ENCODE data around the gene CDCA5. TPM values are rescaled to one million over a fixed set of nuclear protein-coding genes. Genes with fewer than 3 reads are reported as not detected.
A peak's percentile ranks its signal among the peaks of the same experiment; 100 is the strongest.

CDCA5 gene
- total RNA-seq, 2 experiments from 2014 or later: 0.77 to 0.84 TPM

GRCh38 chr11:65109231-65110198 lies 25.7 kb upstream of the CDCA5 start:
- intact Hi-C loops (cut with DNase I, micrococcal nuclease): loop anchor here (1.0 to 10.0 kb wide), 5 partner anchors 9 to 415 kb away; partner anchors contain the start of genes VPS51 (in 2 of the 2), CAPN1 (in 1 of the 2), MAP4K2 (in 1 of the 2) and SCYL1 (in 1 of the 2)
- no peaks in the 10 kb centered on the region for H3K9me3 ChIP-seq (ENCODE audit: control insufficient read depth in 1 of 2, insufficient read depth in 1 of 2, low read length in 2 of 2)
- DNase-seq (peak in 1 of 14 experiments; percentile 46), ATAC-seq (ENCODE audit: poor library complexity) (no peak)
- peak overlapping the region; percentile 33 to 43 for H3K27ac ChIP-seq (ENCODE audit: low read depth in 1 of 2, low read length in 2 of 2)
- no peaks in the 10 kb centered on the region for H3K27me3 ChIP-seq (ENCODE audit: control insufficient read depth in 1 of 2, insufficient read depth in 2 of 2, low read length in 2 of 2)
- Mint-ChIP-seq H3K36me3 (ENCODE audit: low read depth) (peaks cover 48% of the 10 kb centered on the region), H3K4me1 (ENCODE audit: low read depth) (peaks cover 36% of the 10 kb centered on the region), H3K9me3 (no peaks in the 10 kb centered on the region), H3K27ac (peak overlapping the region; percentile 92), H3K4me3 (peak overlapping the region; percentile 32), H3K27me3 (no peaks in the 10 kb centered on the region)
- ChIA-PET CTCF (interaction anchor here (1.0 to 4.1 kb wide), 15 partner anchors 10 to 249 kb away, joined by 3 to 58 read pairs (median 5); partner anchors contain the start of genes ARL2, FAU, MRPL49 and VPS51), POLR2A (interaction anchor here (1.1 to 6.5 kb wide), 5 partner anchors 8 to 96 kb away, joined by 3 to 91 read pairs (median 50); partner anchors contain the start of genes ARL2, FAU, MRPL49 and SYVN1)
- H3K4me1 ChIP-seq (ENCODE audit: insufficient read depth, low read length): peaks cover 40% of the 10 kb centered on the region
- no peak overlapping the region for H3K4me3 ChIP-seq (ENCODE audit: low read length)
- TF ChIP-seq, protein P1, sequence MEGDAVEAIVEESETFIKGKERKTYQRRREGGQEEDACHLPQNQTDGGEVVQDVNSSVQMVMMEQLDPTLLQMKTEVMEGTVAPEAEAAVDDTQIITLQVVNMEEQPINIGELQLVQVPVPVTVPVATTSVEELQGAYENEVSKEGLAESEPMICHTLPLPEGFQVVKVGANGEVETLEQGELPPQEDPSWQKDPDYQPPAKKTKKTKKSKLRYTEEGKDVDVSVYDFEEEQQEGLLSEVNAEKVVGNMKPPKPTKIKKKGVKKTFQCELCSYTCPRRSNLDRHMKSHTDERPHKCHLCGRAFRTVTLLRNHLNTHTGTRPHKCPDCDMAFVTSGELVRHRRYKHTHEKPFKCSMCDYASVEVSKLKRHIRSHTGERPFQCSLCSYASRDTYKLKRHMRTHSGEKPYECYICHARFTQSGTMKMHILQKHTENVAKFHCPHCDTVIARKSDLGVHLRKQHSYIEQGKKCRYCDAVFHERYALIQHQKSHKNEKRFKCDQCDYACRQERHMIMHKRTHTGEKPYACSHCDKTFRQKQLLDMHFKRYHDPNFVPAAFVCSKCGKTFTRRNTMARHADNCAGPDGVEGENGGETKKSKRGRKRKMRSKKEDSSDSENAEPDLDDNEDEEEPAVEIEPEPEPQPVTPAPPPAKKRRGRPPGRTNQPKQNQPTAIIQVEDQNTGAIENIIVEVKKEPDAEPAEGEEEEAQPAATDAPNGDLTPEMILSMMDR (IDR thresholded peaks at IDR 0.05): no peak
- peaks cover 41% of the 10 kb centered on the region for H3K36me3 ChIP-seq (ENCODE audit: insufficient read depth, low read length)

GRCh38 chr11:65108469-65109123 lies 24.8 kb upstream of the CDCA5 start:
- ChIA-PET CTCF (interaction anchor here (2.2 kb wide), 1 partner anchor 11 kb away, joined by 23 read pairs; the partner anchor contains the start of genes FAU, MRPL49 and ZNHIT2), POLR2A (interaction anchor here (2.1 to 6.5 kb wide), 2 partner anchors 9 to 12 kb away, joined by 5 to 91 read pairs; partner anchors contain the start of genes VPS51 and ZNHIT2)
- TF ChIP-seq, protein P1 (IDR thresholded peaks at IDR 0.05): no peak
- ATAC-seq (ENCODE audit: poor library complexity) (no peak), DNase-seq (peak in 1 of 14 experiments; percentile 36)
- Mint-ChIP-seq H3K36me3 (ENCODE audit: low read depth) (peaks cover 54% of the 10 kb centered on the region), H3K27ac (no peak overlapping the region), H3K9me3 (no peaks in the 10 kb centered on the region), H3K27me3 (no peaks in the 10 kb centered on the region), H3K4me3 (no peak overlapping the region), H3K4me1 (ENCODE audit: low read depth) (peaks cover 30% of the 10 kb centered on the region)
- Histone ChIP-seq H3K27me3 (ENCODE audit: control insufficient read depth in 1 of 2, insufficient read depth in 2 of 2, low read length in 2 of 2) (no peaks in the 10 kb centered on the region), H3K36me3 (ENCODE audit: insufficient read depth, low read length) (peaks cover 42% of the 10 kb centered on the region), H3K27ac (ENCODE audit: low read depth in 1 of 2, low read length in 2 of 2) (no peak overlapping the region), H3K9me3 (ENCODE audit: control insufficient read depth in 1 of 2, insufficient read depth in 1 of 2, low read length in 2 of 2) (no peaks in the 10 kb centered on the region), H3K4me3 (ENCODE audit: low read length) (no peak overlapping the region), H3K4me1 (ENCODE audit: insufficient read depth, low read length) (peaks cover 37% of the 10 kb centered on the region)
- intact Hi-C loops (cut with DNase I, micrococcal nuclease): no loop called here

DNA sequence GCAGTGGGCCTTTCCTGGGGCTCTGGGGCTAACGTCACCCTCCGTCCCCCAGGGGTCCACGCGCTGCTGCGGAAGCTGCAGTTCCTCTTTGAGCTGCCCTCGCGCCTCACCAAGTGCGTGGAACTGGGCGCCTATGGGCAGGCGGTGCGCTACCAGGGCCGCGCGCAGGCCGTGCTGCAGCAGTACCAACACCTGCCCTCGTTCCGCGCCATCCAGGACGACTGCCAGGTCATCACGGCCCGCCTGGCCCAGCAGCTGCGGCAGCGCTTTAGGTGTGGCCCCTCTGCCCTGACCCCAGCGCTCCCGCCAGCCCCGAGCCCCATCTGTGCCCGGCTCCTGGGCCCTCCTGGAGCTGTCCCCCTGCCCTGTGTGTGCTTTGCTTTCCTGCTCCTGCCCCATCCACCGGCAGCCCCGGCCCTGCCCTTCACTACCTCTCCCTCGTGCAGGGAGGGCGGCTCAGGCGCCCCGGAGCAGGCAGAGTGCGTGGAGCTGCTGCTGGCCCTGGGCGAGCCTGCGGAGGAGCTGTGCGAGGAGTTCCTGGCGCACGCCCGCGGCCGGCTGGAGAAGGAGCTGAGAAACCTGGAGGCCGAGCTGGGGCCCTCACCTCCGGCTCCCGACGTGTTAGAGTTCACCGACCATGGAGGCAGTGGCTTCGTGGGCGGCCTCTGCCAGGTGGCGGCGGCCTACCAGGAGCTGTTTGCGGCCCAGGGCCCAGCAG lies 24.1 kb upstream of the CDCA5 start:
- TF ChIP-seq, protein P1 (IDR thresholded peaks at IDR 0.05): no peak
- Histone ChIP-seq H3K27ac (ENCODE audit: low read depth in 1 of 2, low read length in 2 of 2) (no peak overlapping the region), H3K4me3 (ENCODE audit: low read length) (no peak overlapping the region), H3K4me1 (ENCODE audit: insufficient read depth, low read length) (peaks cover 30% of the 10 kb centered on the region), H3K27me3 (ENCODE audit: control insufficient read depth in 1 of 2, insufficient read depth in 2 of 2, low read length in 2 of 2) (no peaks in the 10 kb centered on the region), H3K9me3 (ENCODE audit: control insufficient read depth in 1 of 2, insufficient read depth in 1 of 2, low read length in 2 of 2) (no peaks in the 10 kb centered on the region), H3K36me3 (ENCODE audit: insufficient read depth, low read length) (peaks cover 45% of the 10 kb centered on the region)
- H3K27ac Mint-ChIP-seq: no peak overlapping the region
- ChIA-PET POLR2A (interaction anchor here (2.1 to 6.5 kb wide), 2 partner anchors 10 to 11 kb away, joined by 5 to 91 read pairs; partner anchors contain the start of genes VPS51 and ZNHIT2), CTCF (no interaction called here)
- no peaks in the 10 kb centered on the region for H3K9me3 Mint-ChIP-seq
- intact Hi-C loops (cut with DNase I, micrococcal nuclease): no loop called here
- ATAC-seq (ENCODE audit: poor library complexity): no peak
- peaks cover 57% of the 10 kb centered on the region for H3K36me3 Mint-ChIP-seq (ENCODE audit: low read depth)
- H3K4me1 Mint-ChIP-seq (ENCODE audit: low read depth): peaks cover 23% of the 10 kb centered on the region
- H3K27me3 Mint-ChIP-seq: no peaks in the 10 kb centered on the region
- H3K4me3 Mint-ChIP-seq: no peak overlapping the region
- peak in 1 of 14 experiments; percentile 31 for DNase-seq

Measured in CD4-positive, alpha-beta T cell (primary cell).